Omental fat pad (tissue), 4 donors: ENCODE data around the gene FBXO31. TPM values are rescaled to one million over a fixed set of nuclear protein-coding genes. Genes with fewer than 3 reads are reported as not detected.

Experiments
- ATAC-seq: fragments of 150-250 bp; one replicate; pipeline ENCODE4 v1.9.1; 2016; ENCODE audit warnings: mild to moderate bottlenecking, moderate library complexity; ENCODE audit not compliant: low FRiP score
- DNase-seq: peaks from one replicate; pipeline ENCODE4 v3.0.0-alpha.2; 2019; ENCODE audit warnings: low spot score
- CTCF ChIP-seq, 3 donors: fragments of 450-650 bp; IDR thresholded peaks; one replicate each; pipeline ENCODE4 v1.5.1; 2016 to 2017; ENCODE audit warnings: antibody characterized with exemption in 3 of 3, mild to moderate bottlenecking in 3 of 3, moderate library complexity in 2 of 3
- total RNA-seq, 4 donors: library from RNA; depleted of rRNA; stranded (reverse); fragments of >200 nt; gene quantifications; one replicate each; pipeline ENCODE4 v1.1.0, GENCODE V29; 2016

The FBXO31 gene
- total RNA-seq, 4 donors from 2014 or later: 32.8 to 187 (median 61.9) TPM

GRCh38 chr16:87374313-87374712 is 9.3 kb downstream of the FBXO31 start:
- ATAC-seq: no peak
- no peak for TF ChIP-seq CTCF (IDR thresholded peaks at IDR 0.05)
- no peak for DNase-seq

- no peak for ATAC-seq
- no peak for DNase-seq
- TF ChIP-seq CTCF (IDR thresholded peaks at IDR 0.05): no peak
These were observed 11.3 kb downstream of the FBXO31 start for GRCh38 chr16:87372305-87372704.

- DNase-seq: no peak
- ATAC-seq: no peak
- no peak for TF ChIP-seq CTCF (IDR thresholded peaks at IDR 0.05)
These were observed 12.2 kb downstream of the FBXO31 start for GRCh38 chr16:87371261-87371866.

- no peak for DNase-seq
- ATAC-seq: no peak
These were observed 13.5 kb downstream of the FBXO31 start for GRCh38 chr16:87369796-87370719.

GRCh38 chr16:87369117-87369765 is 14.3 kb downstream of the FBXO31 start:
- ATAC-seq (no peak), DNase-seq (no peak)
- no peak for TF ChIP-seq CTCF (IDR thresholded peaks at IDR 0.05)

More at GRCh38 chr16:87369796-87370719, 13.5 kb downstream of the FBXO31 start:
- TF ChIP-seq CTCF (IDR thresholded peaks at IDR 0.05): no peak

GRCh38 chr16:87368029-87368770 is 15.4 kb downstream of the FBXO31 start:
- DNase-seq: no peak
- no peak for TF ChIP-seq CTCF (IDR thresholded peaks at IDR 0.05)
- ATAC-seq: no peak
